H9 (cell line): ENCODE measurements around the gene CLMN. TPM values are rescaled to one million over a fixed set of nuclear protein-coding genes. Genes with fewer than 3 reads are reported as not detected.

Experiments used
- DNase-seq: peaks from one replicate; pipeline ENCODE4 v3.0.0-alpha.2; 2017
- H2AFZ ChIP-seq: one replicate; pipeline ENCODE4 v1.6.1; 2013; ENCODE audit warnings: mild to moderate bottlenecking, low read length, control low read depth, moderate library complexity
- H2AK5ac ChIP-seq: 2 replicates; pipeline ENCODE4 v1.6.1; 2013; ENCODE audit warnings: low read length, control low read depth, mixed read lengths; ENCODE audit not compliant: insufficient read length
- H2BK120ac ChIP-seq: one replicate; pipeline ENCODE4 v1.6.1; 2013; ENCODE audit warnings: low read depth, mild to moderate bottlenecking, low read length, control low read depth, inconsistent platforms; ENCODE audit not compliant: poor library complexity, severe bottlenecking
- H2BK12ac ChIP-seq: 2 replicates; pipeline ENCODE4 v1.6.1; 2013; ENCODE audit warnings: low read length, control low read depth, mixed read lengths, low read depth; ENCODE audit not compliant: insufficient read length
- H2BK15ac ChIP-seq: 2 replicates; pipeline ENCODE4 v1.6.1; 2013; ENCODE audit warnings: low read depth, low read length, control low read depth
- H2BK20ac ChIP-seq: one replicate; pipeline ENCODE4 v1.6.1; 2013; ENCODE audit warnings: low read depth, mild to moderate bottlenecking, low read length, control low read depth, inconsistent platforms; ENCODE audit not compliant: poor library complexity, severe bottlenecking
- H2BK5ac ChIP-seq: 2 replicates; pipeline ENCODE4 v1.6.1; 2013; ENCODE audit warnings: low read length, control low read depth, mixed read lengths; ENCODE audit not compliant: insufficient read length
- H3K14ac ChIP-seq: 2 replicates; pipeline ENCODE4 v1.6.1; 2013; ENCODE audit warnings: low read length, control low read depth; ENCODE audit not compliant: insufficient read depth
- H3K18ac ChIP-seq: 2 replicates; pipeline ENCODE4 v1.6.1; 2013; ENCODE audit warnings: low read depth, mild to moderate bottlenecking, mixed read lengths, low read length, control low read depth; ENCODE audit not compliant: insufficient read length
- H3K23ac ChIP-seq: 2 replicates; pipeline ENCODE4 v1.6.1; 2013; ENCODE audit warnings: low read length, control low read depth, mixed read lengths, low read depth; ENCODE audit not compliant: insufficient read length
- H3K23me2 ChIP-seq: 2 replicates; pipeline ENCODE4 v1.6.1; 2013; ENCODE audit warnings: low read depth, mild to moderate bottlenecking, mixed read lengths, low read length, control low read depth; ENCODE audit not compliant: insufficient read length, poor library complexity, severe bottlenecking
- H3K27ac ChIP-seq: 2 replicates; pipeline ENCODE4 v1.5.1; 2013; ENCODE audit warnings: low read length, control low read depth, mixed read lengths, low read depth; ENCODE audit not compliant: insufficient read length
- H3K27me3 ChIP-seq: 2 replicates; pipeline ENCODE4 v1.6.1; 2013; ENCODE audit warnings: low read length, control low read depth, inconsistent platforms; ENCODE audit not compliant: insufficient read depth
- H3K4ac ChIP-seq: 2 replicates; pipeline ENCODE4 v1.6.1; 2013; ENCODE audit warnings: low read depth, mild to moderate bottlenecking, control low read depth, inconsistent platforms, low read length, moderate library complexity
- H3K4me1 ChIP-seq: 2 replicates; pipeline ENCODE4 v1.6.1; 2013; ENCODE audit warnings: low read length, control low read depth, inconsistent platforms; ENCODE audit not compliant: insufficient read depth
- H3K4me2 ChIP-seq: 2 replicates; pipeline ENCODE4 v1.6.1; 2013; ENCODE audit warnings: low read length, control low read depth, mixed read lengths; ENCODE audit not compliant: insufficient read length, insufficient read depth
- H3K56ac ChIP-seq: 2 replicates; pipeline ENCODE4 v1.6.1; 2013; ENCODE audit warnings: low read depth, mild to moderate bottlenecking, mixed read lengths, low read length, control low read depth; ENCODE audit not compliant: insufficient read length
- H3K79me1 ChIP-seq: 2 replicates; pipeline ENCODE4 v1.6.1; 2013; ENCODE audit warnings: low read depth, mild to moderate bottlenecking, moderate library complexity, low read length, control low read depth, inconsistent platforms; ENCODE audit not compliant: insufficient read depth, poor library complexity, severe bottlenecking
- H3K79me2 ChIP-seq: 2 replicates; pipeline ENCODE4 v1.6.1; 2013; ENCODE audit warnings: low read length, control low read depth, inconsistent platforms; ENCODE audit not compliant: insufficient read depth
- H3K9ac ChIP-seq: 2 replicates; pipeline ENCODE4 v1.6.1; 2013; ENCODE audit warnings: low read length, control low read depth, mixed read lengths; ENCODE audit not compliant: insufficient read length; ENCODE audit errors: extremely low read depth
- H3K9me3 ChIP-seq: one replicate; pipeline ENCODE4 v1.6.1; 2013; ENCODE audit warnings: low read depth, low read length, inconsistent platforms; ENCODE audit not compliant: control insufficient read depth
- H3T11ph ChIP-seq: one replicate; pipeline ENCODE4 v1.6.1; 2013; ENCODE audit warnings: mild to moderate bottlenecking, low read length, control low read depth, inconsistent platforms
- H4K20me1 ChIP-seq: one replicate; pipeline ENCODE4 v1.6.1; 2013; ENCODE audit not compliant: control insufficient read depth, insufficient read length, insufficient read depth
- H4K5ac ChIP-seq: 2 replicates; pipeline ENCODE4 v1.6.1; 2013; ENCODE audit warnings: low read depth, mild to moderate bottlenecking, mixed read lengths, low read length, control low read depth; ENCODE audit not compliant: insufficient read length
- H4K8ac ChIP-seq: replicated peaks from 2 replicates; pipeline ENCODE4 v1.6.1; 2013; ENCODE audit warnings: low read length, control low read depth, mixed read lengths, low read depth; ENCODE audit not compliant: insufficient read length
- H4K91ac ChIP-seq: 2 replicates; pipeline ENCODE4 v1.6.1; 2013; ENCODE audit warnings: low read depth, mild to moderate bottlenecking, moderate library complexity, mixed read lengths, low read length, control low read depth; ENCODE audit not compliant: insufficient read length
- H3K27ac Mint-ChIP-seq, 3 experiments: 2 replicates in 2 of 3; 3 replicates in 1 of 3; pipeline ENCODE4 v1.8.0; 2020 to 2021; ENCODE audit warnings: mixed read lengths in 3 of 3, mild to moderate bottlenecking in 1 of 3, moderate library complexity in 1 of 3
- H3K27me3 Mint-ChIP-seq: 2 replicates; pipeline ENCODE4 v1.8.0; 2021; ENCODE audit warnings: low read depth, mild to moderate bottlenecking, moderate library complexity, mixed read lengths
- H3K36me3 Mint-ChIP-seq, 3 experiments: 2 replicates in 2 of 3; 3 replicates in 1 of 3; pipeline ENCODE4 v1.8.0; 2020 to 2021; ENCODE audit warnings: low read depth in 3 of 3, mixed read lengths in 3 of 3; ENCODE audit not compliant: insufficient read depth in 1 of 3
- H3K4me1 Mint-ChIP-seq, 2 experiments: 2 replicates each; pipeline ENCODE4 v1.8.0; 2020; ENCODE audit warnings: mixed read lengths in 2 of 2
- H3K4me3 Mint-ChIP-seq, 2 experiments: 2 replicates in 1 of 2; 3 replicates in 1 of 2; pipeline ENCODE4 v1.8.0; 2020 to 2021; ENCODE audit warnings: mild to moderate bottlenecking in 2 of 2, mixed read lengths in 2 of 2, moderate library complexity in 1 of 2
- H3K9me3 Mint-ChIP-seq, 2 experiments: 2 replicates in 1 of 2; 3 replicates in 1 of 2; pipeline ENCODE4 v1.8.0; 2020; ENCODE audit warnings: mild to moderate bottlenecking in 2 of 2, mixed read lengths in 2 of 2, moderate library complexity in 1 of 2
- CTCF ChIP-seq: fragments of 200-600 bp; sonication (generic); conservative IDR thresholded peaks from 3 replicates; pipeline ENCODE4 v1.8.0; 2021; ENCODE audit warnings: antibody characterized with exemption, mild to moderate bottlenecking
- WGBS: extraction: QIAGEN DNeasy Blood & Tissue Kit; methylation state at CpG from one replicate; pipeline ENCODE4 v1.1.7; 2013; ENCODE audit warnings: missing lambda C conversion rate, low lambda C conversion rate, mixed read lengths; ENCODE audit not compliant: insufficient read length; ENCODE audit errors: extremely low coverage; 5-methylcytosine and 5-hydroxymethylcytosine counted together
- total RNA-seq: library from RNA; stranded (reverse); gene quantifications from 2 replicates; pipeline ENCODE4 v1.2.1, GENCODE V29; 2021

The CLMN gene
- total RNA-seq, 1 experiment from 2014 or later, result 7.6 TPM

GRCh38 chr14:95258156-95258555 is 61.6 kb downstream of the CLMN start:
- H3K9ac ChIP-seq, result no peak overlapping the region
- Mint-ChIP-seq H3K4me3 (no peak overlapping the region), H3K36me3 (no peaks in the 10 kb centered on the region), H3K27me3 (no peaks in the 10 kb centered on the region; the same call in 1 of the 2 replicates), H3K9me3 (no peaks in the 10 kb centered on the region), H3K4me1 (peaks cover 32 to 34% of the 10 kb centered on the region in 2 experiments), H3K27ac (no peak overlapping the region)
- no peak overlapping the region for H4K5ac ChIP-seq
- H4K20me1 ChIP-seq, result no peaks in the 10 kb centered on the region
- no peak overlapping the region for H3K14ac ChIP-seq
- H3K9me3 ChIP-seq, result no peaks in the 10 kb centered on the region
- DNase-seq, result no peak
- no peak overlapping the region for H4K91ac ChIP-seq
- no peaks in the 10 kb centered on the region for H3K27me3 ChIP-seq
- no peak overlapping the region for H2BK5ac ChIP-seq
- no peaks in the 10 kb centered on the region for H3K23me2 ChIP-seq
- H2BK12ac ChIP-seq, result no peak overlapping the region
- no peak overlapping the region for H2AK5ac ChIP-seq
- H2AFZ ChIP-seq, result no peak overlapping the region
- 100% methylated on average over 1 of the region's 2 CpGs for WGBS
- no peak overlapping the region for H3K56ac ChIP-seq
- H3T11ph ChIP-seq, result no peak overlapping the region
- TF ChIP-seq CTCF, result no peak
- no peak overlapping the region for H2BK120ac ChIP-seq
- H3K4me2 ChIP-seq, result no peak overlapping the region
- no peak overlapping the region for H2BK20ac ChIP-seq
- no peak overlapping the region for H3K18ac ChIP-seq
- H3K27ac ChIP-seq, result no peak overlapping the region
- H3K4me1 ChIP-seq, result peaks cover 16% of the 10 kb centered on the region; the same call in 1 of the 2 replicates
- H4K8ac ChIP-seq, result no peak overlapping the region
- no peaks in the 10 kb centered on the region for H3K79me1 ChIP-seq
- no peak overlapping the region for H3K4ac ChIP-seq
- no peaks in the 10 kb centered on the region; the same call in 1 of the 2 replicates for H3K79me2 ChIP-seq
- H3K23ac ChIP-seq, result no peak overlapping the region
- no peak overlapping the region for H2BK15ac ChIP-seq
